ENCODE measurements around the gene CSNK1G2. TPM values are rescaled to one million over a fixed set of nuclear protein-coding genes. Genes with fewer than 3 reads are reported as not detected.

Gene CSNK1G2
- total RNA-seq, 1 donor from 2014 or later = 90.7 TPM

DNA sequence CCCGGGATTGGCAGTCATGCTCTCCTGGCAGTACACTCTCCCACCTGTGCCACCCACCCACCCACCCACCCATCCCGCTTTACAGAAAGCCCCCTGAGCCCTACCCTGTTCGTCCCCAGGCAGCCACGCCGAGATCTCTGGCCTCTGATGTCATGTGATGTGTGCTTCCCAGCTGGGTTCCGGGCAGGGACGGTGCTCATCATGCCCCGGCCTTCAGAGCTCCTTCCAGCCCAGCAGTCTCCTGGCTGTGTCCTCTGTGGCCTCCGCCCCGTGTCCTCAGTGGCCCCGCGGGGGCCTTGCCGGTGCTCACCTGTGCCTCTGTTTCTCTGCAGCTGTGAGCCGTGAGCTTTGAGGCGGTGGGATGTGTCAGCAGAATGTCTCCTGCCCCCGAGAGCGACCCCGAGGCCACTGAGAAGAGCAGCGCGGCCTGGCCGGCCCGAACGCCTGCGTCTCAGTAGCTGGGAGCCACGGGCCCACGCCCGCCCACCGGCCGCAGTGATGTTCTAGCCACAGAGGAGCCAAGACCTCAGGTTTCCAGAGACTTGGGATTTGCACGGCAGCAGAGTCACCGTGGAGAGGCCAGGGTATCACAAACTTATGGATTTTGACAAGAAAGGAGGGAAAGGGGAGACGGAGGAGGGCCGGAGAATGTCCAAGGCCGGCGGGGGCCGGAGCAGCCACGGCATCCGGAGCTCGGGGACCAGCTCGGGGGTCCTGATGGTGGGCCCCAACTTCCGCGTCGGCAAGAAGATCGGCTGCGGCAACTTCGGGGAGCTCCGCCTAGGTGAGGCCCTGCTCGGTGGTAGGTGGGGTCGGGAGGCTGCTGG is 28.4 kb downstream of the CSNK1G2 start:
- no peak for DNase-seq (ENCODE audit: low spot score)
- no peak overlapping the region for H3K27ac Mint-ChIP-seq
- intact Hi-C loops (cut with micrococcal nuclease) = no loop called here

GRCh38 chr19:1970003-1970805 is 29.2 kb downstream of the CSNK1G2 start:
- H3K27ac Mint-ChIP-seq = no peak overlapping the region
- no peak for DNase-seq (ENCODE audit: low spot score)
- intact Hi-C loops (cut with micrococcal nuclease) = no loop called here
- H3K9me3 Mint-ChIP-seq = no peaks in the 10 kb centered on the region
- no peak overlapping the region for H3K4me3 Mint-ChIP-seq (ENCODE audit: low read depth)
- H3K36me3 Mint-ChIP-seq (ENCODE audit: low read depth) = peaks cover 15% of the 10 kb centered on the region
- H3K27me3 Mint-ChIP-seq (ENCODE audit: low read depth) = no peaks in the 10 kb centered on the region
- H3K4me1 Mint-ChIP-seq (ENCODE audit: low read depth) = peaks cover 8% of the 10 kb centered on the region

More for the DNA sequence above, 28.4 kb downstream of the CSNK1G2 start:
- Mint-ChIP-seq H3K36me3 (ENCODE audit: low read depth) (peaks cover 13% of the 10 kb centered on the region), H3K9me3 (no peaks in the 10 kb centered on the region), H3K4me3 (ENCODE audit: low read depth) (no peak overlapping the region), H3K4me1 (ENCODE audit: low read depth) (peaks cover 8% of the 10 kb centered on the region), H3K27me3 (ENCODE audit: low read depth) (no peaks in the 10 kb centered on the region)

- DNase-seq (ENCODE audit: low spot score) = no peak
- no peaks in the 10 kb centered on the region for H3K27me3 Mint-ChIP-seq (ENCODE audit: low read depth)
- peaks cover 6% of the 10 kb centered on the region for H3K4me1 Mint-ChIP-seq (ENCODE audit: low read depth)
- intact Hi-C loops (cut with micrococcal nuclease) = no loop called here
- H3K27ac Mint-ChIP-seq = no peak overlapping the region
- H3K9me3 Mint-ChIP-seq = no peaks in the 10 kb centered on the region
- H3K4me3 Mint-ChIP-seq (ENCODE audit: low read depth) = no peak overlapping the region
- peaks cover 15% of the 10 kb centered on the region for H3K36me3 Mint-ChIP-seq (ENCODE audit: low read depth)
These were observed 30.0 kb downstream of the CSNK1G2 start for GRCh38 chr19:1970806-1971502.

- no peaks in the 10 kb centered on the region for H3K4me1 Mint-ChIP-seq (ENCODE audit: low read depth)
- no peak for DNase-seq (ENCODE audit: low spot score)
- H3K4me3 Mint-ChIP-seq (ENCODE audit: low read depth) = no peak overlapping the region
- H3K36me3 Mint-ChIP-seq (ENCODE audit: low read depth) = peaks cover 16% of the 10 kb centered on the region
- H3K9me3 Mint-ChIP-seq = no peaks in the 10 kb centered on the region
- no peaks in the 10 kb centered on the region for H3K27me3 Mint-ChIP-seq (ENCODE audit: low read depth)
- no peak overlapping the region for H3K27ac Mint-ChIP-seq
- intact Hi-C loops (cut with micrococcal nuclease) = no loop called here
These were observed 33.6 kb downstream of the CSNK1G2 start for GRCh38 chr19:1974381-1975161.

GRCh38 chr19:1975162-1975480 is 34.1 kb downstream of the CSNK1G2 start:
- no peak for DNase-seq (ENCODE audit: low spot score)
- no peaks in the 10 kb centered on the region for H3K9me3 Mint-ChIP-seq
- H3K4me3 Mint-ChIP-seq (ENCODE audit: low read depth) = no peak overlapping the region
- no peaks in the 10 kb centered on the region for H3K4me1 Mint-ChIP-seq (ENCODE audit: low read depth)
- no peak overlapping the region for H3K27ac Mint-ChIP-seq
- intact Hi-C loops (cut with micrococcal nuclease) = no loop called here
- no peaks in the 10 kb centered on the region for H3K27me3 Mint-ChIP-seq (ENCODE audit: low read depth)
- peaks cover 15% of the 10 kb centered on the region for H3K36me3 Mint-ChIP-seq (ENCODE audit: low read depth)

- no peaks in the 10 kb centered on the region for H3K27me3 Mint-ChIP-seq (ENCODE audit: low read depth)
- peaks cover 24% of the 10 kb centered on the region for H3K36me3 Mint-ChIP-seq (ENCODE audit: low read depth)
- H3K9me3 Mint-ChIP-seq = no peaks in the 10 kb centered on the region
- H3K4me3 Mint-ChIP-seq (ENCODE audit: low read depth) = no peak overlapping the region
- H3K27ac Mint-ChIP-seq = no peak overlapping the region
- intact Hi-C loops (cut with micrococcal nuclease) = no loop called here
- no peaks in the 10 kb centered on the region for H3K4me1 Mint-ChIP-seq (ENCODE audit: low read depth)
- DNase-seq (ENCODE audit: low spot score) = no peak
These were observed 36.1 kb downstream of the CSNK1G2 start for GRCh38 chr19:1977120-1977519.

DNA sequence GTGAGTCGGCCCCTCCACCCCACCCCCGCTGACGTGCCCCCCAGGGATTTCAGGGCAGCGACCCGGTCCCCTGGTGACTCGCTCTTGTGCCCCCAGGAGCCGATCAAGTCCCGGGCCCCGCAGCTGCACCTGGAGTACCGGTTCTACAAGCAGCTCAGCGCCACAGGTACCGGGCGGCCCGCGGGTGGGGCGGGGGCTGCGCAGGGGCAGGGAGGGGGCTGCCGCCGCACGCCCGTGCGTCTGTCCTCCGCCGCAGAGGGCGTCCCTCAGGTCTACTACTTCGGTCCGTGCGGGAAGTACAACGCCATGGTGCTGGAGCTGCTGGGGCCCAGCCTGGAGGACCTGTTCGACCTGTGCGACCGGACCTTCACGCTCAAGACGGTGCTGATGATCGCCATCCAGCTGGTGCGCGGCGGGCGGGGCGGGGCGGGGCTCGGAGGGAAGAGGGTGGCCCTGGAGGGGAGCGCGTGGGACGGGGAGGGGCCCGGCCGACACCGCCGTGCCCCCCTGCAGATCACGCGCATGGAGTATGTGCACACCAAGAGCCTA is 37.4 kb downstream of the CSNK1G2 start:
- DNase-seq (ENCODE audit: low spot score) = no peak
- Mint-ChIP-seq H3K4me3 (ENCODE audit: low read depth) (no peak overlapping the region), H3K4me1 (ENCODE audit: low read depth) (no peaks in the 10 kb centered on the region), H3K9me3 (no peaks in the 10 kb centered on the region), H3K27ac (no peak overlapping the region), H3K27me3 (ENCODE audit: low read depth) (no peaks in the 10 kb centered on the region), H3K36me3 (ENCODE audit: low read depth) (peaks cover 28% of the 10 kb centered on the region)
- intact Hi-C loops (cut with micrococcal nuclease) = no loop called here

- intact Hi-C loops (cut with micrococcal nuclease) = no loop called here
- H3K27me3 Mint-ChIP-seq (ENCODE audit: low read depth) = no peaks in the 10 kb centered on the region
These were observed 38.0 kb downstream of the CSNK1G2 start for GRCh38 chr19:1979017-1979416.

GRCh38 chr19:1979642-1980041 is 38.7 kb downstream of the CSNK1G2 start:
- Mint-ChIP-seq H3K36me3 (ENCODE audit: low read depth) (peaks cover 25% of the 10 kb centered on the region), H3K9me3 (no peaks in the 10 kb centered on the region)

More at GRCh38 chr19:1979017-1979416, 38.0 kb downstream of the CSNK1G2 start:
- no peak overlapping the region for H3K4me3 Mint-ChIP-seq (ENCODE audit: low read depth)
- H3K27ac Mint-ChIP-seq = no peak overlapping the region
- H3K9me3 Mint-ChIP-seq = no peaks in the 10 kb centered on the region
- DNase-seq (ENCODE audit: low spot score) = no peak
- no peaks in the 10 kb centered on the region for H3K4me1 Mint-ChIP-seq (ENCODE audit: low read depth)
- H3K36me3 Mint-ChIP-seq (ENCODE audit: low read depth) = peaks cover 26% of the 10 kb centered on the region

GRCh38 chr19:1980091-1980808 is 39.3 kb downstream of the CSNK1G2 start:
- H3K4me1 Mint-ChIP-seq (ENCODE audit: low read depth) = no peaks in the 10 kb centered on the region
- H3K27ac Mint-ChIP-seq = no peak overlapping the region
- DNase-seq (ENCODE audit: low spot score) = no peak
- H3K27me3 Mint-ChIP-seq (ENCODE audit: low read depth) = no peaks in the 10 kb centered on the region
- intact Hi-C loops (cut with micrococcal nuclease) = no loop called here
- H3K9me3 Mint-ChIP-seq = no peaks in the 10 kb centered on the region
- peaks cover 26% of the 10 kb centered on the region for H3K36me3 Mint-ChIP-seq (ENCODE audit: low read depth)
- no peak overlapping the region for H3K4me3 Mint-ChIP-seq (ENCODE audit: low read depth)

More at GRCh38 chr19:1979642-1980041, 38.7 kb downstream of the CSNK1G2 start:
- Mint-ChIP-seq H3K4me1 (ENCODE audit: low read depth) (no peaks in the 10 kb centered on the region), H3K27me3 (ENCODE audit: low read depth) (no peaks in the 10 kb centered on the region), H3K27ac (no peak overlapping the region), H3K4me3 (ENCODE audit: low read depth) (no peak overlapping the region)
- no peak for DNase-seq (ENCODE audit: low spot score)
- intact Hi-C loops (cut with micrococcal nuclease) = no loop called here

DNA sequence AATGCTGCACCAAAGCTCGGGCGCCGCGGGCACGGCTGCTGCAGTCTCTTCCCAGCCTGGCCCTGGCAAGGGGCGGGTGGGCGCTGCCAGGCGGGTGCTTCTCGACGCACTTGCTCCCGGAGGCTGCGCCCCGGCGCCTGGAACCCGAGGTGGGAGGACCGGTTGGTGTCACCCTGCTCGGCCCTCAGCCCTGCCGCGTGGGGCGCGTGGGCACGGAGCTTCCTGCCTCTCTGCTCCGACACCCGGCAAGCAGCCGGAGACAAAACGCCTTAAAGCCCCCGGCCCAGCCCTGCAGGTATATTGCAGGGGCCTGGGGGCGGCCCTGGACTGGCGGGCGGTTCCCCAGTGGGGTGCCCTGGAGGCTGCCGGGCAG is 39.8 kb downstream of the CSNK1G2 start:
- Mint-ChIP-seq H3K27me3 (ENCODE audit: low read depth) (no peaks in the 10 kb centered on the region), H3K4me1 (ENCODE audit: low read depth) (no peaks in the 10 kb centered on the region), H3K9me3 (no peaks in the 10 kb centered on the region), H3K4me3 (ENCODE audit: low read depth) (no peak overlapping the region), H3K27ac (no peak overlapping the region), H3K36me3 (ENCODE audit: low read depth) (peaks cover 27% of the 10 kb centered on the region)
- DNase-seq (ENCODE audit: low spot score) = no peak
- intact Hi-C loops (cut with micrococcal nuclease) = no loop called here

DNA sequence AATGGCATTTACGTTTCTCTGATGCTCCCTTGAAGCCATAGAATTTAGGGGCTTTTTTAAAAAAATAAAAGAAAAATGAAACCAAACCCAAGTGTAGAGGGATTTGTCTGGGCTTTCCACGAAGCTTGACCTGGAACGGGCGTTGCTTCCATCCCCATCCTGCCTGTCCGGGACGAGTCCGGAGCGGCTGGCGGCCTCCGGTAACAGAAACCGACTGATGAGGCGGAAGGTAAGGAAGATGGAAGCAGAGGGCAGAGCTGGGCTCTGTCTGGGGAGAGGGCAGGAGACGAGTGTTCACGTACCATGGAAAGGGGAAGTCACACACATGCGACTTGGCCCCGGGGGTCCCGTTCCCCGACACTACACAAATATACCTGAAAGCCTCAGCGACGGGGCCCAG is 40.3 kb downstream of the CSNK1G2 start:
- intact Hi-C loops (cut with micrococcal nuclease) = no loop called here
- no peak overlapping the region for H3K27ac Mint-ChIP-seq
- no peak overlapping the region for H3K4me3 Mint-ChIP-seq (ENCODE audit: low read depth)
- H3K4me1 Mint-ChIP-seq (ENCODE audit: low read depth) = no peaks in the 10 kb centered on the region
- H3K36me3 Mint-ChIP-seq (ENCODE audit: low read depth) = peaks cover 27% of the 10 kb centered on the region
- no peak for DNase-seq (ENCODE audit: low spot score)
- H3K27me3 Mint-ChIP-seq (ENCODE audit: low read depth) = no peaks in the 10 kb centered on the region
- no peaks in the 10 kb centered on the region for H3K9me3 Mint-ChIP-seq
